Adrenal gland (tissue), 5 donors: ENCODE results near the gene GRIK1.

Experiments used
- POLR2A ChIP-seq, 2 donors: fragments of 450-650 bp; IDR thresholded peaks; one replicate each; pipeline ENCODE4 v1.6.1; 2017; ENCODE audit warnings: antibody characterized with exemption in 2 of 2, mild to moderate bottlenecking in 2 of 2, moderate library complexity in 1 of 2
- TF ChIP-seq, protein P1 (sequence below), 6 experiments: fragments of 450-650 bp in 4 of 6; fragments of 200-600 bp in 2 of 6; sonication (generic) in 1 of 6; IDR thresholded peaks; 1 replicate in 5 of 6; 2 replicates in 1 of 6; pipeline versions ENCODE4 v1.5.1 to v1.8.0; 2016 to 2021; ENCODE audit warnings: antibody characterized with exemption in 6 of 6, mild to moderate bottlenecking in 2 of 6, moderate library complexity in 1 of 6
- donor health status: DM: no; HTN: no; CAD: no.

DNA sequence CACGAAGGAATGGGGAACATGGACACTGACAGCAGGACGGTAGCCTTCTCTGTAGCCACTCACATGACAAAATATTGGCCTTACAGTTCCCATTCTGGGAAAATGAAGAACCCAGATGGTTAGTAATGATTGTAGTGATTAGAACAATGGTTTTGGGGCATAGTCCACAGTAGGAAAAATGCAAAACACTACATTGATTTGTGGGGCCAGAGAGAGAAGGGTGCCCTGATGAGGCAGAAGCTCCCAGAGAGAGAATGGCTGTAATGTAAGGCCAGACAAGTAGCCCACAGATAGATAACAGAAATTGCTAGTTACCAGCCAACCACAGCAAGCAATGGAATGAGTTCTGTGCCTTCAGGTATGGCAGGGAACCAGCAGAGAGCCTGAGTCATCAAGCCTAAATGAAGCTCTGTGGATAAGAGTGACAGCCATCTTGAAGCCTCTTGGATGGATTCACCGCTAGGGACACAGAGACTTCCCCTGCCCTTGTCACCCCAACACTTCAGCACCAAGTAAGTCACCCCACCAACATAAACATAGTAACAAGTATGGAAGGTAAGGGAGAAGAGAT lies 435.0 kb downstream of the GRIK1 start:
- TF ChIP-seq POLR2A (IDR thresholded peaks at IDR 0.05), result no peak
- TF ChIP-seq, protein P1, sequence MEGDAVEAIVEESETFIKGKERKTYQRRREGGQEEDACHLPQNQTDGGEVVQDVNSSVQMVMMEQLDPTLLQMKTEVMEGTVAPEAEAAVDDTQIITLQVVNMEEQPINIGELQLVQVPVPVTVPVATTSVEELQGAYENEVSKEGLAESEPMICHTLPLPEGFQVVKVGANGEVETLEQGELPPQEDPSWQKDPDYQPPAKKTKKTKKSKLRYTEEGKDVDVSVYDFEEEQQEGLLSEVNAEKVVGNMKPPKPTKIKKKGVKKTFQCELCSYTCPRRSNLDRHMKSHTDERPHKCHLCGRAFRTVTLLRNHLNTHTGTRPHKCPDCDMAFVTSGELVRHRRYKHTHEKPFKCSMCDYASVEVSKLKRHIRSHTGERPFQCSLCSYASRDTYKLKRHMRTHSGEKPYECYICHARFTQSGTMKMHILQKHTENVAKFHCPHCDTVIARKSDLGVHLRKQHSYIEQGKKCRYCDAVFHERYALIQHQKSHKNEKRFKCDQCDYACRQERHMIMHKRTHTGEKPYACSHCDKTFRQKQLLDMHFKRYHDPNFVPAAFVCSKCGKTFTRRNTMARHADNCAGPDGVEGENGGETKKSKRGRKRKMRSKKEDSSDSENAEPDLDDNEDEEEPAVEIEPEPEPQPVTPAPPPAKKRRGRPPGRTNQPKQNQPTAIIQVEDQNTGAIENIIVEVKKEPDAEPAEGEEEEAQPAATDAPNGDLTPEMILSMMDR (IDR thresholded peaks at IDR 0.05), result no peak
